Left lung (tissue), 10 donors: ENCODE results near the gene AP3S1. TPM values are rescaled to one million over a fixed set of nuclear protein-coding genes. Genes with fewer than 3 reads are reported as not detected.
"Not testable (repeated sequence)": the region's sequence is repeated elsewhere in the genome, so short reads cannot be mapped to it uniquely, and the experiment has no call there.

Experiments used
- ATAC-seq: fragments of 200-7000 bp; cut with Tn5 transposase; one replicate; pipeline ENCODE4 v1.9.1; 2020; ENCODE audit warnings: moderate library complexity
- DNase-seq, 4 donors: peaks; one replicate each; pipeline ENCODE4 v3.0.0-alpha.2; 2013 to 2020
- H3K27ac ChIP-seq, 2 donors: fragments of 200-600 bp; sonication (generic) in 1 of 2; one replicate each; pipeline versions ENCODE4 v1.5.0 to v1.8.0; 2020 to 2021
- H3K27me3 ChIP-seq, 2 donors: fragments of 200-600 bp; sonication (generic) in 1 of 2; one replicate each; pipeline versions ENCODE4 v1.5.0 to v1.8.0; 2020 to 2021
- H3K36me3 ChIP-seq, 2 donors: fragments of 200-600 bp; sonication (generic) in 1 of 2; one replicate each; pipeline versions ENCODE4 v1.5.0 to v1.8.0; 2020 to 2021
- H3K4me1 ChIP-seq, 2 donors: fragments of 200-600 bp; one replicate each; pipeline ENCODE4 v1.8.0; 2021
- H3K4me3 ChIP-seq, 2 donors: fragments of 200-600 bp; sonication (generic) in 1 of 2; one replicate each; pipeline versions ENCODE4 v1.5.0 to v1.8.0; 2020 to 2021; ENCODE audit warnings: mild to moderate bottlenecking in 1 of 2
- H3K9me3 ChIP-seq, 2 donors: fragments of 200-600 bp; sonication (generic) in 1 of 2; one replicate each; pipeline versions ENCODE4 v1.5.0 to v1.8.0; 2020 to 2021
- CTCF ChIP-seq, 2 donors: fragments of 200-600 bp; sonication (generic) in 1 of 2; IDR thresholded peaks; one replicate each; pipeline versions ENCODE4 v1.5.0 to v1.8.0; 2021; ENCODE audit warnings: antibody characterized with exemption in 2 of 2
- intact Hi-C, 2 donors: fragments of 100-400 bp; cut with DNase I; formaldehyde crosslinking; loops; one replicate each; pipeline versions ENCODE4 v1.11.2 to v1.14.2; 2022
- polyA plus RNA-seq, 6 donors: library from polyadenylated mRNA; unstranded; fragments of 120-200 nt; gene quantifications; one replicate each; pipeline ENCODE4 v1.2.1, GENCODE V29; 2013; ENCODE audit not compliant: insufficient read length in 6 of 6
- total RNA-seq, 2 donors: library from RNA; stranded (reverse); fragmentation: NEBNext Ultra II Directional; extraction: Animal tissue kit (Norgen Biotek cat#: 25700); gene quantifications; one replicate each; pipeline ENCODE4 v1.2.1, GENCODE V29; 2021
- donor health status: DM: no; HTN: yes; CAD: no.
- donor health status: DM: no; HTN: no; CAD: no.

The AP3S1 gene
- total and polyA plus RNA-seq, 8 donors = 77.1 to 149 (median 132) TPM

- Histone ChIP-seq H3K36me3 (no peaks in the 10 kb centered on the region), H3K4me1 (peaks cover 9 to 40% of the 10 kb centered on the region in 2 donors), H3K27ac (no peak overlapping the region), H3K9me3 (peaks cover 0 to 7% of the 10 kb centered on the region in 2 donors), H3K4me3 (no peak overlapping the region), H3K27me3 (no peaks in the 10 kb centered on the region)
- intact Hi-C loops = no loop called here
- ATAC-seq (no peak), DNase-seq (no peak)
- no peak for TF ChIP-seq CTCF (IDR thresholded peaks at IDR 0.05)
Observed at GRCh38 chr5:115859378-115859777, 17.6 kb downstream of the AP3S1 start.

GRCh38 chr5:115869256-115869795 is 27.6 kb downstream of the AP3S1 start:
- no peak for DNase-seq
- H3K4me1 ChIP-seq = no peaks in the 10 kb centered on the region
- intact Hi-C loops = no loop called here

GRCh38 chr5:115872447-115872846 is 30.7 kb downstream of the AP3S1 start:
- H3K9me3 ChIP-seq = peaks cover 0 to 1% of the 10 kb centered on the region in 2 donors
- DNase-seq (no peak), ATAC-seq (no peak)
- no peak overlapping the region for H3K27ac ChIP-seq
- no peaks in the 10 kb centered on the region for H3K4me1 ChIP-seq
- H3K27me3 ChIP-seq = no peaks in the 10 kb centered on the region
- TF ChIP-seq CTCF (IDR thresholded peaks at IDR 0.05) = no peak
- intact Hi-C loops = no loop called here
- H3K4me3 ChIP-seq = no peak overlapping the region
- peaks cover 0 to 25% of the 10 kb centered on the region in 2 donors for H3K36me3 ChIP-seq

More at GRCh38 chr5:115869256-115869795, 27.6 kb downstream of the AP3S1 start:
- no peaks in the 10 kb centered on the region for H3K9me3 ChIP-seq
- H3K4me3 ChIP-seq = no peak overlapping the region
- TF ChIP-seq CTCF (IDR thresholded peaks at IDR 0.05) = no peak
- no peak for ATAC-seq
- peaks cover 0 to 25% of the 10 kb centered on the region in 2 donors for H3K36me3 ChIP-seq
- H3K27ac ChIP-seq = no peak overlapping the region
- H3K27me3 ChIP-seq = no peaks in the 10 kb centered on the region

GRCh38 chr5:115873392-115873791 is 31.7 kb downstream of the AP3S1 start:
- H3K4me3 ChIP-seq = no peak overlapping the region
- H3K9me3 ChIP-seq = peaks cover 0 to 2% of the 10 kb centered on the region in 2 donors
- intact Hi-C loops = no loop called here
- ATAC-seq = peak; percentile 58
- H3K36me3 ChIP-seq = peaks cover 0 to 25% of the 10 kb centered on the region in 2 donors
- TF ChIP-seq CTCF (IDR thresholded peaks at IDR 0.05) = no peak
- DNase-seq = no peak
- no peaks in the 10 kb centered on the region for H3K27me3 ChIP-seq
- no peaks in the 10 kb centered on the region for H3K4me1 ChIP-seq
- H3K27ac ChIP-seq = no peak overlapping the region

- no peaks in the 10 kb centered on the region for H3K27me3 ChIP-seq
- intact Hi-C loops = no loop called here
Observed at GRCh38 chr5:115875447-115875846, 33.7 kb downstream of the AP3S1 start.

GRCh38 chr5:115877342-115877741 is 35.6 kb downstream of the AP3S1 start:
- H3K27ac ChIP-seq, H3K36me3 ChIP-seq, H3K9me3 ChIP-seq, H3K4me1 ChIP-seq, intact Hi-C loops, ATAC-seq, DNase-seq, H3K4me3 ChIP-seq, H3K27me3 ChIP-seq: not testable (repeated sequence)

More at GRCh38 chr5:115875447-115875846, 33.7 kb downstream of the AP3S1 start:
- ATAC-seq (no peak), DNase-seq (no peak)
- Histone ChIP-seq H3K36me3 (peaks cover 0 to 16% of the 10 kb centered on the region in 2 donors), H3K4me3 (no peak overlapping the region), H3K27ac (no peak overlapping the region), H3K4me1 (no peaks in the 10 kb centered on the region), H3K9me3 (peaks cover 0 to 2% of the 10 kb centered on the region in 2 donors)
- no peak for TF ChIP-seq CTCF (IDR thresholded peaks at IDR 0.05)

- H3K9me3 ChIP-seq, DNase-seq, H3K4me3 ChIP-seq, H3K36me3 ChIP-seq, H3K27ac ChIP-seq, H3K27me3 ChIP-seq, intact Hi-C loops, H3K4me1 ChIP-seq, ATAC-seq: not testable (repeated sequence)
Observed at GRCh38 chr5:115882434-115882833, 40.7 kb downstream of the AP3S1 start.
